Adrenal gland (tissue), 5 donors: ENCODE measurements around the gene ERLIN1.

Experiments used
- POLR2A ChIP-seq, 2 donors: fragments of 450-650 bp; IDR thresholded peaks; one replicate each; pipeline ENCODE4 v1.6.1; 2017; ENCODE audit warnings: antibody characterized with exemption in 2 of 2, mild to moderate bottlenecking in 2 of 2, moderate library complexity in 1 of 2
- TF ChIP-seq, protein P1 (sequence below), 6 experiments: fragments of 450-650 bp in 4 of 6; fragments of 200-600 bp in 2 of 6; sonication (generic) in 1 of 6; IDR thresholded peaks; 1 replicate in 5 of 6; 2 replicates in 1 of 6; pipeline versions ENCODE4 v1.5.1 to v1.8.0; 2016 to 2021; ENCODE audit warnings: antibody characterized with exemption in 6 of 6, mild to moderate bottlenecking in 2 of 6, moderate library complexity in 1 of 6
- donor health status: DM: no; HTN: no; CAD: no.

DNA sequence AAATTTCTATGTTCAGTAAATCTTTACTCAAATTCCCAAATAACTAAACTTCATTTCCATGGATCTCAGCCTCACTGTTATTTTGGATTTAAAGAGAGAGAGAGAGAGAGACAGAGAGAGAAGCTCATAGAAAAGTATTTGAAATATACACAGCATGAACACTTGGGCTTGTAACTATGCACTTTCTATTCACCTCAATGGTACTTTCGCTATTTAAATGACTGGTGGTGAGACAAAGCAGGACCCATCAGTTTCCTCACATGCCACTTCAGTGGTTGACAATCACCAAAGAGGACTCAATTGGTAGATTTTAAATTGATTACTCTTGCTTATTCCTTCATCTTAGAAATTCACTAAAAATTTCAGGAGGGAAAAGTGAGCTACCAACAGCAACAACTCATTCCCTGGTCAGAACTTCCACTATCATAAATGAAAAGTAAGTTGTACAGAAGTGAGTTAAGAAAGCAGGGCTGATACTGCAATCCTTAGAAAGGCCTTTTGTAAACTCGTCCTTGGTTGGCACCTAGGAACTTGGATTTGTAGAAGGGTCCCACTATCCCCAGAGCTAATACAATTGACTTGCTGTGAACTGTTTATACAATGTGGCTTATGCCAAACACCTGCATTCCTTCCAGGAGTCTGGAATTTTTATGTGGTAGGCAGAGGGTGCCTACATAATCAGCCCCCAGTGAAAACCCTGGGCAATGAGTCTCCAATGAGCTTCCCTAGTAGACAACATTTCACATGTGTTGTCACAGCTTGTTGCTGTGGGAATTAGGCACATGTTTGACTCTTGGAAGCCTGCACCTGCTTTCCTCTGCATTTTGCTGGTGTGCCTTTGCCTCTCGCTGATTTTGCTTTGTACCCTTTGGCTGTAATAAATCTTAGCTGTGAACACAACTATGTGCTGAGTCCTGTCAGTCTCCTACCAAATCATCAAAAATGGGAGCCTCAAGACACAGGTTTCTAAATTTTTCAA is 10.8 kb downstream of the ERLIN1 start:
- TF ChIP-seq, protein P1, sequence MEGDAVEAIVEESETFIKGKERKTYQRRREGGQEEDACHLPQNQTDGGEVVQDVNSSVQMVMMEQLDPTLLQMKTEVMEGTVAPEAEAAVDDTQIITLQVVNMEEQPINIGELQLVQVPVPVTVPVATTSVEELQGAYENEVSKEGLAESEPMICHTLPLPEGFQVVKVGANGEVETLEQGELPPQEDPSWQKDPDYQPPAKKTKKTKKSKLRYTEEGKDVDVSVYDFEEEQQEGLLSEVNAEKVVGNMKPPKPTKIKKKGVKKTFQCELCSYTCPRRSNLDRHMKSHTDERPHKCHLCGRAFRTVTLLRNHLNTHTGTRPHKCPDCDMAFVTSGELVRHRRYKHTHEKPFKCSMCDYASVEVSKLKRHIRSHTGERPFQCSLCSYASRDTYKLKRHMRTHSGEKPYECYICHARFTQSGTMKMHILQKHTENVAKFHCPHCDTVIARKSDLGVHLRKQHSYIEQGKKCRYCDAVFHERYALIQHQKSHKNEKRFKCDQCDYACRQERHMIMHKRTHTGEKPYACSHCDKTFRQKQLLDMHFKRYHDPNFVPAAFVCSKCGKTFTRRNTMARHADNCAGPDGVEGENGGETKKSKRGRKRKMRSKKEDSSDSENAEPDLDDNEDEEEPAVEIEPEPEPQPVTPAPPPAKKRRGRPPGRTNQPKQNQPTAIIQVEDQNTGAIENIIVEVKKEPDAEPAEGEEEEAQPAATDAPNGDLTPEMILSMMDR (IDR thresholded peaks at IDR 0.05): no peak
- TF ChIP-seq POLR2A (IDR thresholded peaks at IDR 0.05): no peak
